K562 (cell line): ENCODE measurements around the gene KIF3A. TPM values are rescaled to one million over a fixed set of nuclear protein-coding genes. Genes with fewer than 3 reads are reported as not detected.

Source experiments
- ARHGAP35 ChIP-seq: fragments of 450-650 bp; IDR thresholded peaks from 2 replicates; pipeline ENCODE4 v1.6.1; 2018; ENCODE audit not compliant: partially characterized antibody
- CBFA2T2 ChIP-seq: fragments of 450-650 bp; conservative IDR thresholded peaks from 2 replicates; pipeline ENCODE4 v1.6.1; 2017; ENCODE audit warnings: mild to moderate bottlenecking
- GATAD2B ChIP-seq: fragments of 450-650 bp; IDR thresholded peaks from 2 replicates; pipeline ENCODE4 v1.6.1; 2017; ENCODE audit warnings: mild to moderate bottlenecking, borderline replicate concordance
- HCFC1 ChIP-seq: IDR thresholded peaks from 2 replicates; pipeline ENCODE4 v1.6.1; 2012; ENCODE audit warnings: low read depth, low read length, improper control_type of control experiment
- HDAC8 ChIP-seq: fragments of 450-650 bp; IDR thresholded peaks from 2 replicates; pipeline ENCODE4 v1.6.1; 2016; ENCODE audit warnings: mild to moderate bottlenecking, missing genetic modification characterization, moderate library complexity, missing compliant biosample characterization
- HNRNPLL ChIP-seq: fragments of 200-400 bp; formaldehyde crosslinking; IDR thresholded peaks from 2 replicates; pipeline ENCODE4 v1.6.1; 2017; ENCODE audit warnings: low read length, low read depth, mild to moderate bottlenecking; ENCODE audit not compliant: poor library complexity, severe bottlenecking
- MAFG ChIP-seq: fragments of 450-650 bp; conservative IDR thresholded peaks from 2 replicates; pipeline ENCODE4 v1.6.1; 2016; ENCODE audit warnings: missing genetic modification characterization, missing compliant biosample characterization
- PHB2 ChIP-seq: fragments of 450-650 bp; IDR thresholded peaks from 2 replicates; pipeline ENCODE4 v1.6.1; 2017; ENCODE audit warnings: low read depth
- PHF20 ChIP-seq: fragments of 450-650 bp; IDR thresholded peaks from 2 replicates; pipeline ENCODE4 v1.6.1; 2018; ENCODE audit not compliant: partially characterized antibody
- RAD51 ChIP-seq: fragments of 450-650 bp; IDR thresholded peaks from 2 replicates; pipeline ENCODE4 v1.7.1; 2016; ENCODE audit warnings: low read depth, mild to moderate bottlenecking, borderline replicate concordance
- RHOXF2B ChIP-seq: fragments of 250-450 bp; sonication (Bioruptor Pico); conservative IDR thresholded peaks from 2 replicates; pipeline ENCODE4 v1.5.1; 2021
- SMAD1 ChIP-seq: fragments of 150-350 bp; IDR thresholded peaks from 2 replicates; pipeline ENCODE4 v1.6.1; 2014; ENCODE audit warnings: low read length, low read depth; ENCODE audit not compliant: partially characterized antibody
- TOE1 ChIP-seq, 2 experiments: fragments of 450-650 bp in 1 of 2; sonication (generic) in 1 of 2; formaldehyde crosslinking in 1 of 2; IDR thresholded peaks; 2 replicates each; pipeline versions ENCODE4 v1.7.1 to v1.8.0; 2016 to 2022; ENCODE audit warnings: borderline replicate concordance in 2 of 2, mild to moderate bottlenecking in 2 of 2, antibody characterized with exemption in 1 of 2, inconsistent platforms in 1 of 2, low read depth in 1 of 2, missing genetic modification reagents in 1 of 2, moderate library complexity in 1 of 2
- TRIM28 ChIP-seq: fragments of 450-650 bp; IDR thresholded peaks from 2 replicates; pipeline ENCODE4 v1.6.1; 2017
- YY1 ChIP-seq, 3 experiments: IDR thresholded peaks; 2 replicates each; pipeline ENCODE4 v1.6.1; 2011; ENCODE audit warnings: low read length in 2 of 3, mild to moderate bottlenecking in 2 of 3, moderate library complexity in 2 of 3, borderline replicate concordance in 1 of 3, control low read depth in 1 of 3, low read depth in 1 of 3; ENCODE audit not compliant: insufficient read depth in 3 of 3, insufficient replicate concordance in 2 of 3, control insufficient read depth in 1 of 3, insufficient read length in 1 of 3; ENCODE audit errors: extremely low read depth in 1 of 3
- ZNF696 ChIP-seq: fragments of 250-450 bp; sonication (Bioruptor Pico); conservative IDR thresholded peaks from 2 replicates; pipeline ENCODE4 v1.4.0; 2020; ENCODE audit warnings: mild to moderate bottlenecking, moderate library complexity
- polyA plus RNA-seq, 8 experiments: library from polyadenylated mRNA; depleted of rRNA in 4 of 8; stranded (reverse) in 5 of 8; unstranded in 3 of 8; fragments of >200 nt; fragmentation: Nextera tagmentation in 2 of 8; fragmentation: Illumina TruSeq in 1 of 8; extraction: Ambion mirVana in 2 of 8; extraction: Trizol in 1 of 8; gene quantifications; 2 replicates each; pipeline versions ENCODE4 v1.2.1 to v1.2.3, GENCODE V29; 2011 to 2014; ENCODE audit warnings: inconsistent platforms in 1 of 8, missing spikeins in 1 of 8
- total RNA-seq, 7 experiments: library from RNA; depleted of rRNA in 6 of 7; stranded (reverse); fragments of >200 nt in 6 of 7; fragmentation: Illumina TruSeq in 2 of 7; extraction: Trizol in 2 of 7; gene quantifications; 2 replicates each; pipeline versions ENCODE4 v1.2.1 to v1.2.3, GENCODE V29; 2011 to 2021; ENCODE audit warnings: low replicate concordance in 1 of 7
- TF ChIP-seq, protein P1 (sequence below): conservative IDR thresholded peaks from 2 replicates; pipeline ENCODE4 v1.6.1; 2011; ENCODE audit warnings: low read depth, mild to moderate bottlenecking, low read length; ENCODE audit not compliant: control insufficient read depth
- TF ChIP-seq, protein P2 (sequence below): fragments of 450-650 bp; IDR thresholded peaks from 2 replicates; pipeline ENCODE4 v1.6.1; 2016; ENCODE audit warnings: borderline replicate concordance
- TF ChIP-seq, protein P3 (sequence below), 2 experiments: fragments of 450-650 bp in 1 of 2; sonication (generic) in 1 of 2; formaldehyde crosslinking in 1 of 2; IDR thresholded peaks in 1 of 2; conservative IDR thresholded peaks in 1 of 2; 2 replicates each; pipeline versions ENCODE4 v1.6.1 to v1.8.1; 2016 to 2023; ENCODE audit warnings: mild to moderate bottlenecking in 2 of 2, moderate library complexity in 2 of 2, inconsistent platforms in 1 of 2, missing genetic modification reagents in 1 of 2

The KIF3A gene
- total and polyA plus RNA-seq, 9 of the 15 experiments (the other 6 are each of a cell fraction or from before 2014, with no cell fraction given): 1.5 to 7.8 (median 6.0) TPM

DNA sequence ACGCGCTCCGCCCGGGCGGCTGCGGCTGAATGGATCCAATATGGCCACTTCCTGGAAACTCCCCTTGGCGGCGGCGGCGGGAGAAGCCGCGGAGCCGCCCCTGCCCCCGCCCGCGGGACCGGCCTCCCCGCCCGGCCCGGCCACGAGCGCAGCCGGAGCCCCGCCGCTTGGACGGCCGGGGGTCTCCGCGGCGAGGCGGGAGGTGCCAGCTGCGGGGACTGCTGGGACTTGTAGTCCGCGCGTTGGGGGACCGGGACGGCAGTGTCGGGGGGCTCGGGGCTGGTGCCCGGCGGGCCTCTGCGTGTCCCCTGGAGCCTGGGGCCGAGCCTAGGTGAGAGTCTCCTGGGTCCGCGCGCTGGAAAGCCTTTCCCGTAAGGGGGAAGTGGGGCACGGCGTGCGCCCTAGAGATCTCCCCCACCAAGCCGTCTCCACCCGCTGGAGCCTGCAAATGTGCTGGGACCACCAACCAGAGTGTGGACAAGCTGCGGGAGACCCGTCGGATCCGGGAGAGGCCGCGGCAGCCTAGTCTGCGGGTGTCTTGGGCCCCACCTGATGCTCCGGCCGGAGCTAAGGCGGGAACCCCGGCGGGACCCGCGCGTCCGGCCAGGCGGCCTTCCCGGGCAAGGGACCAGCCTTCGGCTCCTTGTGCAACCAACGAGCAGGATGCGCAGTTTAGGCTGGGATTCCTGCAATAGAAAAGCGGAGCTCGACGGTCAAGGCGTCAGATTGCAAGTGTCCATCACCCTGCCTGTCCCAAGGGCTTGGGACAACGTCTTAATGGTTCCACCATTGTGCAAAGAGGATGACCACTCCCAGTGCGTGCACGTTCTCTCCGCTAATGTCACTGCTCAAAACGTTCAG lies 40.1 kb upstream of the KIF3A start, which contains the start of gene SEPTIN8 (continued):
- TF ChIP-seq, protein P1, sequence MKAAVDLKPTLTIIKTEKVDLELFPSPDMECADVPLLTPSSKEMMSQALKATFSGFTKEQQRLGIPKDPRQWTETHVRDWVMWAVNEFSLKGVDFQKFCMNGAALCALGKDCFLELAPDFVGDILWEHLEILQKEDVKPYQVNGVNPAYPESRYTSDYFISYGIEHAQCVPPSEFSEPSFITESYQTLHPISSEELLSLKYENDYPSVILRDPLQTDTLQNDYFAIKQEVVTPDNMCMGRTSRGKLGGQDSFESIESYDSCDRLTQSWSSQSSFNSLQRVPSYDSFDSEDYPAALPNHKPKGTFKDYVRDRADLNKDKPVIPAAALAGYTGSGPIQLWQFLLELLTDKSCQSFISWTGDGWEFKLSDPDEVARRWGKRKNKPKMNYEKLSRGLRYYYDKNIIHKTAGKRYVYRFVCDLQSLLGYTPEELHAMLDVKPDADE: peak; percentile 21; the same call in 1 of the 2 replicates
- TF ChIP-seq ARHGAP35: no peak
- TF ChIP-seq, protein P2, sequence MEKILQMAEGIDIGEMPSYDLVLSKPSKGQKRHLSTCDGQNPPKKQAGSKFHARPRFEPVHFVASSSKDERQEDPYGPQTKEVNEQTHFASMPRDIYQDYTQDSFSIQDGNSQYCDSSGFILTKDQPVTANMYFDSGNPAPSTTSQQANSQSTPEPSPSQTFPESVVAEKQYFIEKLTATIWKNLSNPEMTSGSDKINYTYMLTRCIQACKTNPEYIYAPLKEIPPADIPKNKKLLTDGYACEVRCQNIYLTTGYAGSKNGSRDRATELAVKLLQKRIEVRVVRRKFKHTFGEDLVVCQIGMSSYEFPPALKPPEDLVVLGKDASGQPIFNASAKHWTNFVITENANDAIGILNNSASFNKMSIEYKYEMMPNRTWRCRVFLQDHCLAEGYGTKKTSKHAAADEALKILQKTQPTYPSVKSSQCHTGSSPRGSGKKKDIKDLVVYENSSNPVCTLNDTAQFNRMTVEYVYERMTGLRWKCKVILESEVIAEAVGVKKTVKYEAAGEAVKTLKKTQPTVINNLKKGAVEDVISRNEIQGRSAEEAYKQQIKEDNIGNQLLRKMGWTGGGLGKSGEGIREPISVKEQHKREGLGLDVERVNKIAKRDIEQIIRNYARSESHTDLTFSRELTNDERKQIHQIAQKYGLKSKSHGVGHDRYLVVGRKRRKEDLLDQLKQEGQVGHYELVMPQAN: no peak
- no peak for TF ChIP-seq MAFG
- peak; percentile 37 to 92 (median 86) for TF ChIP-seq YY1 (IDR thresholded peaks at IDR 0.05; ENCODE audit: borderline replicate concordance in 1 of 3, control insufficient read depth in 1 of 3, extremely low read depth in 1 of 3, insufficient read depth in 3 of 3, insufficient read length in 1 of 3, insufficient replicate concordance in 2 of 3, low read depth in 1 of 3, low read length in 2 of 3)
- TF ChIP-seq GATAD2B: peak; percentile 38; the same call in 1 of the 2 replicates
- TF ChIP-seq RHOXF2B (CRISPR knock-in tag): no peak
- TF ChIP-seq CBFA2T2: no peak
- no peak for TF ChIP-seq RAD51
- TF ChIP-seq, protein P3, sequence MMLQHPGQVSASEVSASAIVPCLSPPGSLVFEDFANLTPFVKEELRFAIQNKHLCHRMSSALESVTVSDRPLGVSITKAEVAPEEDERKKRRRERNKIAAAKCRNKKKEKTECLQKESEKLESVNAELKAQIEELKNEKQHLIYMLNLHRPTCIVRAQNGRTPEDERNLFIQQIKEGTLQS (IDR thresholded peaks at IDR 0.05): no peak
- TF ChIP-seq, protein P3 (CRISPR knock-in tag; conservative IDR thresholded peaks at IDR 0.05): no peak
- TF ChIP-seq SMAD1: no peak
- TF ChIP-seq TRIM28: no peak
- TF ChIP-seq ZNF696 (CRISPR knock-in tag): no peak
- peak; percentile 75 for TF ChIP-seq HCFC1
- no peak for TF ChIP-seq PHF20
- TF ChIP-seq TOE1 (IDR thresholded peaks at IDR 0.05; ENCODE audit: borderline replicate concordance): 0 out of 2 replicates have a peak, but pooled peaks have one; percentile 36
- no peak for TF ChIP-seq TOE1 (CRISPR knock-in tag; IDR thresholded peaks at IDR 0.05; ENCODE audit: borderline replicate concordance, low read depth)
- 0 out of 2 replicates have a peak, but pooled peaks have one; percentile 19 for TF ChIP-seq HDAC8 (tag)
- TF ChIP-seq PHB2: no peak
- peak; percentile 87 for TF ChIP-seq HNRNPLL
